ENCODE data around the gene GPATCH1. TPM values are rescaled to one million over a fixed set of nuclear protein-coding genes. Genes with fewer than 3 reads are reported as not detected.

The GPATCH1 gene
- total and polyA plus RNA-seq, 9 of the 15 experiments (the other 6 are each of a cell fraction or from before 2014, with no cell fraction given), result 3.7 to 9.7 (median 7.7) TPM

DNA sequence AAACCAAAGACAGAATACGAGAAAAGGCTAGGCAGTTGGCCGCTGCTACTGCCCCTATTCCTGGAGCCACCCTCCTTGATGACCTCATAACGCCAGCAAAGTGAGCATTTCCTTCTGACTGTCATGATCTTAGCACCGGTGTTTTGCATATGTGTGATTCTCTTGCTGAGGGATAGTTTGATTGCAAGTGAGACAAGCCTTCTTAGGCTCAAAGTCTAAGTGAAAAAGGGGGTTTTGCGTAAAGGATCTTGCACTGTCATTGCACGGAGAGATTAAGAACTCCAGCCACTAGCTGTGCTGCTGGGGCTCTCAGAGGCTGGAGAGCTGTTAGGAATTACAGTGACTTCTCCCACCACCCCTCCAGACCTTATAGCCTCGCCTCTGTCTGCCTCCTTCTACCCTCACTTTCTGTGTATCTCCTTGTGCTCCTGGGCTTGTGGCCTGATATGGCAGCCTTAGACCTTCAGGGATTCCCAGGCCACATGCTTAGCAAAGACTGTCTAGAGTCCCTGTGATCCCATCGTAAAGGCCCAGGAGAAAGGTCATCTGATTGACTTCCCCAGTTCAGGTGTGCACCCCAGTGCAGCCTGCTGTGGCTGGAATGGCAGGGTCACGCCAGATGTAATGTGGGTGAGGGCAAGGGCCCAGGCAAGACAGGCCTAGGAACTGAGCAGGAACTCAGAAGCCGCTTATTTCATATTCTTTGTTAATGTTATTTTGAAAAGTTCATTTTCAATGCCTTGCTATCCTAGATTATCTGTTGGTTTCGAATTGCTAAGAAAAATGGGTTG is 12.6 kb downstream of the GPATCH1 start (continued):
- TF ChIP-seq ATF3 (IDR thresholded peaks at IDR 0.05), result peak; percentile 86
- TF ChIP-seq ATF3 (CRISPR knock-in tag; conservative IDR thresholded peaks at IDR 0.05), result no peak
- TF ChIP-seq TSC22D4 (tag; IDR thresholded peaks at IDR 0.05), result no peak
- TF ChIP-seq SAFB2 (IDR thresholded peaks at IDR 0.05; ENCODE audit: borderline replicate concordance, low read depth, low read length, severe bottlenecking), result no peak
- no peak for TF ChIP-seq ZNF143 (CRISPR knock-in tag; IDR thresholded peaks at IDR 0.05)
- peak; percentile 58; the same call in 1 of the 2 replicates for TF ChIP-seq JUND (IDR thresholded peaks at IDR 0.05; ENCODE audit: borderline replicate concordance, low read depth, low read length)
- TF ChIP-seq JUND (tag; IDR thresholded peaks at IDR 0.05; ENCODE audit: borderline replicate concordance, low read depth, low read length), result peak; percentile 80; the same call in 2 of the 3 replicates
- peak; percentile 26 for TF ChIP-seq HNRNPLL (IDR thresholded peaks at IDR 0.05; ENCODE audit: low read depth, low read length, poor library complexity, severe bottlenecking)
- TF ChIP-seq MCM5 (IDR thresholded peaks at IDR 0.05; ENCODE audit: low read depth), result no peak

Measured in K562 (cell line).